ENCODE results near the gene SEPTIN10. TPM values are rescaled to one million over a fixed set of nuclear protein-coding genes. Genes with fewer than 3 reads are reported as not detected.

SEPTIN10 gene
- polyA plus RNA-seq, 1 donor from 2014 or later = 7.4 TPM

GRCh38 chr2:109519513-109519912, 94.3 kb downstream of the SEPTIN10 start:
- TF ChIP-seq EP300 (conservative IDR thresholded peaks at IDR 0.05; ENCODE audit: poor library complexity, severe bottlenecking) (no peak), CTCF (IDR thresholded peaks at IDR 0.05; ENCODE audit: poor library complexity, severe bottlenecking) (no peak), EZH2 (IDR thresholded peaks at IDR 0.05; ENCODE audit: borderline replicate concordance, insufficient read depth, low read length, poor library complexity, severe bottlenecking) (no peak), RAD21 (conservative IDR thresholded peaks at IDR 0.05) (no peak), MXI1 (conservative IDR thresholded peaks at IDR 0.05; ENCODE audit: poor library complexity, severe bottlenecking) (no peak), REST (IDR thresholded peaks at IDR 0.05; ENCODE audit: borderline replicate concordance) (no peak), POLR2AphosphoS5 (IDR thresholded peaks at IDR 0.05) (no peak), TAF1 (IDR thresholded peaks at IDR 0.05; ENCODE audit: low read depth) (no peak), SMC3 (conservative IDR thresholded peaks at IDR 0.05; ENCODE audit: poor library complexity) (no peak)
- Histone ChIP-seq H3K9me3 (ENCODE audit: low read length) (no peaks in the 10 kb centered on the region), H3F3A (ENCODE audit: insufficient read depth, low read length, poor library complexity, severe bottlenecking) (no peaks in the 10 kb centered on the region), H3K9ac (ENCODE audit: low read length) (no peak overlapping the region), H3K27ac (ENCODE audit: low read length) (no peak overlapping the region), H2AFZ (ENCODE audit: low read depth, low read length) (no peak overlapping the region), H3K36me3 (ENCODE audit: insufficient read depth, low read length) (no peaks in the 10 kb centered on the region), H3K4me3 (ENCODE audit: low read length) (no peak overlapping the region), H3K4me2 (ENCODE audit: low read length) (no peak overlapping the region), H4K20me1 (ENCODE audit: insufficient read depth) (no peaks in the 10 kb centered on the region), H3K79me2 (replicated peaks; ENCODE audit: insufficient read depth, low read length) (no peaks in the 10 kb centered on the region), H3K9me2 (ENCODE audit: insufficient read depth, low read length) (no peaks in the 10 kb centered on the region), H3K27me3 (ENCODE audit: insufficient read depth, low read depth, low read length) (no peaks in the 10 kb centered on the region)

GRCh38 chr2:109517118-109517889, 96.5 kb downstream of the SEPTIN10 start:
- H3K27ac ChIP-seq (ENCODE audit: low read length) = no peak overlapping the region
- H3K9me3 ChIP-seq (ENCODE audit: low read length) = no peaks in the 10 kb centered on the region
- H3F3A ChIP-seq (ENCODE audit: insufficient read depth, low read length, poor library complexity, severe bottlenecking) = no peaks in the 10 kb centered on the region
- H3K9ac ChIP-seq (ENCODE audit: low read length) = no peak overlapping the region
- no peak overlapping the region for H3K4me3 ChIP-seq (ENCODE audit: low read length)
- H3K79me2 ChIP-seq (replicated peaks; ENCODE audit: insufficient read depth, low read length) = no peaks in the 10 kb centered on the region
- H3K27me3 ChIP-seq (ENCODE audit: insufficient read depth, low read depth, low read length) = no peaks in the 10 kb centered on the region
- H2AFZ ChIP-seq (ENCODE audit: low read depth, low read length) = no peak overlapping the region
- H4K20me1 ChIP-seq (ENCODE audit: insufficient read depth) = no peaks in the 10 kb centered on the region
- H3K36me3 ChIP-seq (ENCODE audit: insufficient read depth, low read length) = no peaks in the 10 kb centered on the region
- H3K9me2 ChIP-seq (ENCODE audit: insufficient read depth, low read length) = no peaks in the 10 kb centered on the region
- TF ChIP-seq POLR2AphosphoS5 (IDR thresholded peaks at IDR 0.05) = no peak
- TF ChIP-seq EZH2 (IDR thresholded peaks at IDR 0.05; ENCODE audit: borderline replicate concordance, insufficient read depth, low read length, poor library complexity, severe bottlenecking) = no peak
- no peak for TF ChIP-seq REST (IDR thresholded peaks at IDR 0.05; ENCODE audit: borderline replicate concordance)
- no peak for TF ChIP-seq SMC3 (conservative IDR thresholded peaks at IDR 0.05; ENCODE audit: poor library complexity)
- TF ChIP-seq EP300 (conservative IDR thresholded peaks at IDR 0.05; ENCODE audit: poor library complexity, severe bottlenecking) = no peak
- TF ChIP-seq TAF1 (IDR thresholded peaks at IDR 0.05; ENCODE audit: low read depth) = no peak
- TF ChIP-seq RAD21 (conservative IDR thresholded peaks at IDR 0.05) = no peak
- no peak overlapping the region for H3K4me2 ChIP-seq (ENCODE audit: low read length)
